ENCODE results near the gene SERPINB6.
"Not testable (repeated sequence)": the region's sequence is repeated elsewhere in the genome, so short reads cannot be mapped to it uniquely, and the experiment has no call there.

SERPINB6 gene

DNA sequence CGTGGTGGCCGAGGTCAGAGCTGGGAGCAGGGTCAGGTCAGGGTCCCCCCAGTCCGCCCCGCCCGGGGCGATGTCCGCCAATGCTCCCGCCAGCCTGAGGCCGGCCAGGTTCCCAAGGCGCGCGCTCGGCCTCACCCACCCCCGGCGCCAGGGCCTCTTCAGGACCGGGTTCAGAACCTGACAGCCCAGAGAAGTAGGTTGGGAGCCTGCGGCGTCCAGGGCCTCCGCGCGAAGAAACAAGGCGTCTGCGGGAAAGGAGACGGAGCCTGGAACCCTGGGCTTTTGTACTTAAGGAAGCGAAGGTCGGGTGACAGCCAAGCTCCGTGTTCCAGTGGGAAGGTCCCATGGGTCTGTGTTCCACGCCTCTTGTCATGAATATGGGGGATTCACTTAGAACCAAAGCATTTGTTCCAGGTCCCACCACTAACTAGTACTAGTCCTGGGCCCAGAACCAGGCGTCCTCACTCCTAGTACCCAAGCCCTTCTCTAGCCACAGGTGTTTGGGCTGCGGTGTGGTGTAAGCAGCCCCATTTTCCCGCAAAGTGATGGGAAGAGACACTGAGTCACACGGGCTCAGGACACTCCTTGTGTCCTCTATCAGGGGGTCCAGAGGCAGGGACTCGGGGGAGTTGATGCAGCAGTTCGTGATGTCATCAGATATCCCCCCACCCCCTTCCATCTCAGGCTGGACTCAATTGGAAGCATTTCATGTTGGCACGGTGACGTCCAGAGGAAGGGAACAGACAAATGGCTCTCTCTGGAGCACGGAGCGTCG lies 67.8 kb downstream of the SERPINB6 start:
- DNase-seq: not testable (repeated sequence)

DNA sequence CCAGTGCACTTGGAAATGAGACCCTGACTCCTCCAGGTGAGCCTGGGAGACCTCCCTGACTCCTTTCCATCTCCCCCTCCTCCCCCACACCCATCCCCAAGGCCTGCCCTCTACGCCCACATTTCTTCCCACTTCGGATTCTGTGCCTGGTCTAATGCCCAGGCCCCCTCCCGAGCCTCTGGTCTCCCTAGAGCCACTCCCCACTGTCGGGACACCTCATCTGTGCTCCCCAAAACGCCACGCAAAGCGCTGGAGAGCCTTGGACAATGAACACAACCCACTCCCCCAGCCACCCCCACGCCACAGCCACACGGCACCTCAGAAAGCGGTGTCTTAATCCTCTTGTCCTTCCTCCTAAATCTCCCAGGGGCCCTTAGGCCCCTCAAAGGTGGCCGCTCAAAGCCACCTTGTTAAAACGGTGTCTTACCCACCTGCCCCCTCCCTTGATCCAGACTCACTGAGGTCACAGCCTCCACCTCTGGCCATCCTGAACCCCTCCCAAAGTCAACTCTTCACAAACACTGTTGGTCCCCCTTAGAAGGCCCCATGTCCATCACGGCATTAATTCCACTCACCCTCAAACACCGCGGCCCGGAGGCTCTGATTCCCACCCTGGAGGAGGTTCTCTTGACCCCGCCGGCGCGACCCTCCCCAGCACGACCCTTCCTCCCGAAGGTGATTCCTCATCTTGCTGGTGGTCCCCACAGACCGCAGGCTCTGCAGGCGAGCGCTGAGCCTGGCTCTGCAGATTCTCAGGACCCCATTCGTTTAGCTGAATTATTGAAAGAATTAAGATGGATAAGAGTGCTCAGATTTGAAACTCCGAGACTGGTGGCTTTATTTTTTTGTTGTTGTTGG lies 69.5 kb downstream of the SERPINB6 start:
- DNase-seq: not testable (repeated sequence)

DNA sequence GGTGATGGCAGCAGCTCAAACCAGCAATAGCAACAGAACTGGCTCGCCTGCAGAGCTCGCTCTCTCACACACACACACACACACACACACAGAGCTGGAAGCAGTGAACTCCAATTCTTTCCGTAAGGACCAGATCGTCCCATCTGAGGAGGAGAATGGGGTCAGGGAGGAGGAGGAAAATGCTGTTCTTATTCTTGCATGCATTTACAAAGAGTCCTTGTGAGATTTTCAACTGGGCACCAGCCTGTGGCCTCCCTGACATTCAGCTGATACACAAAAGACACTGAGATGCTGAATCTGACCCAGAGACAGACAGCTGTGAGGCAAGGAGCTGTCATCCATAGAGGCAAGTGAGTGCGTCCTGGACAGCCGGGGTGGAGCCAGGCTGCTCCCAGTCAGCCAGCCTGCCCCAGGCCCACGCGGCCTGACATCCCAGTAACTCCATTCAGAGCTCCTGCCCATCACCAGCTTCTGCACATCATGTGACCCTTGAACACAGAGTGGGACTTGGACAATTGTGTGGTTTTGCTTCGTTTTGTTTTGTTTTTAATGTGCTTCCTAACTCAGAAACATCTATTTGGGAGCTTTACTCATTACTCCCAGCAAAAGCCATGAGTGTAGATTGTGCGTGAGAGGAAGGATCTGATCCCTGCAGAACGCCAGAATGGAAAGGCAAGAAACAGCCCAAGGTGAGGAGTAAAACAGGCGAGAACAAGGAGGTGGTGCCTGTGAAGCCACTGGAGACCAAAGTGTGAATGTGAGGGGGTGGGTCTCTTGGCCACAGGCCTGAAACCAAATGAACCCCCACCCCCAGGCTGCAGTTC lies 70.3 kb downstream of the SERPINB6 start:
- no peak for DNase-seq

DNA sequence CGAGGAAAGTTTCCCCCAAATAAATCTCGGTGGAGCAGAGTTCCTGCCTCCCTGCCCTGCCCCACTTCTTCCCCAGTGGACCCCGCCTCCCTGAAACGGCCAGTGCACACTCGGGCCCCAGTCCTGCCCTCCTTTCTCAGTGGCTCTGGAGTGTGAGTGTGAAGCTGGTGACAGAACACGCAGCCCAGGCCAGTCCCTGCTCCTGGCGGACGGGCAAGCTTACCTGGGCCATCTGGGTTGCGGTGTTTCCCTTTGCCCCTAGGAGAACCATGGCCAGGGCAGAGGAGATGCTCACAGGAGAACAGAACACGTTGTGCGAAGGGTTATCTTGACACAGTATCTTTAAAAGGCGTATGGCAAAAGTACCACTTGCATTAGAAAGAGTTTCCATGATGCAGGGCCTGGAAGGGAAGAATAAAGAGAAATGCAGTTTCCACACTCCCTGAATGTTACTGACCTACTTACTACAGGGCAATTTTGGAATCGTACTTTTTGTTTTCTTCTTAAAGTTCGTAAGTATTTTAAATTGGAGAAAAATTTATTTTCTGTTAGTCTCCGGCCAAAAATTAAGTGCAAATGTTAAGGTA lies 71.1 kb downstream of the SERPINB6 start:
- DNase-seq: no peak

DNA sequence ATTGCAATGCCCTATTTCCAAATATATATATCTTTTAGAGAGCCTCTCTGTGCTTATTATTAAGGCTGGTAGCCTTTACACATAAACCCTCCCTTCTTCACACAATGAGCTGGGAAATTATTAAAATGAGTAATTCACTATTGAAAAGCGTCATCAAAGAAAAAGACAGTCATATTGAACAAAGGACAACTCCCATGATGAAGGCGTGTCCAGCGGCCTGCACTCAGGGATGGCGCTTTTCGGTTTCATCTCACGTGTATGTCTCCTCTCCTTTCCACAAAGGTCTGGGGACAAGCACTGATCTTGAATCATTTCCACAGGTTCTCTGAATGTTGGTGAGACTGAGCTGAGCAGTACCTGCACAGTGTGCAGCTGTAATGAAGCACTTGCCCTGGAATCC lies 71.8 kb downstream of the SERPINB6 start:
- no peak for DNase-seq

Data from cortex of kidney (tissue), 1 donor.